OCI-LY1 (cell line): ENCODE results near the gene PKD1L1.

Experiments
- EZH2 ChIP-seq: fragments of 200-600 bp; sonication (generic), shearing (Covaris generic); IDR thresholded peaks from 2 replicates; pipeline ENCODE4 v1.8.0; 2017; ENCODE audit warnings: borderline replicate concordance, mixed run types, mild to moderate bottlenecking, antibody characterized with exemption, low read length, moderate library complexity, mixed read lengths
- TF ChIP-seq, protein P1 (sequence below): fragments of 200-600 bp; sonication (generic), shearing (Covaris generic); IDR thresholded peaks from 2 replicates; pipeline ENCODE4 v1.5.1; 2017; ENCODE audit warnings: mild to moderate bottlenecking, antibody characterized with exemption, low read length, moderate library complexity, mixed read lengths

DNA sequence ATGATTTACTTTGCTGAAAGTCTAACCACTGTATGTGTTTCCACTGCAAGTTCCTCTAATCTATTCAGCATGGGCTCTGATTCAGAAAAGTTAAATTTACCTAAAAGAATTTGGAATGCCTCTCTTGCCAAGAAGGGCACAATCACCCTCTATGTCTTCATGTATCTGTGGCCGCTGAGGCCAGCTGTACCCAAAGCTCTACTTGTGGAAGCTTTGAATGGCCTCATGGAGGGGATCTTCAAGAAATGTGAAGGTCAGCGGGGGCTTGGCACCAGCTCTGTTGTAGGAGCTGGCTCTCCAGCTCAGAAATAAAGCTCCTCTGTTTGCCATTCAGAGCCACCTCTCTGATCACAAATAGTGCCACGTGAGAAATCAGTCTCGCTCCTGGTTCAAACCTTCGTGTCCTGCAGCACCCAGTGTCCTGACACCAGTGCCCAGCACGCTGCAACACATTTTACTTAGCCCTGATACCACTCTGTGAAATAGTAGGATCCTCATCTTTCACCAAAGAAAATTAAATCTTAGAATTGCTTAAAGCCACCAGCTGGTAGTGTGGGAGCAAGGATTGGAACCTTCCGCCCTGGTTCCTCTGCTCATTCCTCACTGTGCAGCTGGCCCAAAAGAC lies 61.1 kb downstream of the PKD1L1 start:
- no peak for TF ChIP-seq EZH2
- TF ChIP-seq, protein P1, sequence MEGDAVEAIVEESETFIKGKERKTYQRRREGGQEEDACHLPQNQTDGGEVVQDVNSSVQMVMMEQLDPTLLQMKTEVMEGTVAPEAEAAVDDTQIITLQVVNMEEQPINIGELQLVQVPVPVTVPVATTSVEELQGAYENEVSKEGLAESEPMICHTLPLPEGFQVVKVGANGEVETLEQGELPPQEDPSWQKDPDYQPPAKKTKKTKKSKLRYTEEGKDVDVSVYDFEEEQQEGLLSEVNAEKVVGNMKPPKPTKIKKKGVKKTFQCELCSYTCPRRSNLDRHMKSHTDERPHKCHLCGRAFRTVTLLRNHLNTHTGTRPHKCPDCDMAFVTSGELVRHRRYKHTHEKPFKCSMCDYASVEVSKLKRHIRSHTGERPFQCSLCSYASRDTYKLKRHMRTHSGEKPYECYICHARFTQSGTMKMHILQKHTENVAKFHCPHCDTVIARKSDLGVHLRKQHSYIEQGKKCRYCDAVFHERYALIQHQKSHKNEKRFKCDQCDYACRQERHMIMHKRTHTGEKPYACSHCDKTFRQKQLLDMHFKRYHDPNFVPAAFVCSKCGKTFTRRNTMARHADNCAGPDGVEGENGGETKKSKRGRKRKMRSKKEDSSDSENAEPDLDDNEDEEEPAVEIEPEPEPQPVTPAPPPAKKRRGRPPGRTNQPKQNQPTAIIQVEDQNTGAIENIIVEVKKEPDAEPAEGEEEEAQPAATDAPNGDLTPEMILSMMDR: no peak
